GM21381 (cell line): ENCODE data around the gene CREB3L2.
"Not testable (repeated sequence)": the region's sequence is repeated elsewhere in the genome, so short reads cannot be mapped to it uniquely, and the experiment has no call there.

Source experiments
- ATAC-seq: cut with Tn5 transposase; IDR thresholded peaks from one replicate; pipeline ENCODE4 v1.9.1; 2021; ENCODE audit warnings: mild to moderate bottlenecking, moderate library complexity; ENCODE audit not compliant: unreplicated experiment

The CREB3L2 gene

DNA sequence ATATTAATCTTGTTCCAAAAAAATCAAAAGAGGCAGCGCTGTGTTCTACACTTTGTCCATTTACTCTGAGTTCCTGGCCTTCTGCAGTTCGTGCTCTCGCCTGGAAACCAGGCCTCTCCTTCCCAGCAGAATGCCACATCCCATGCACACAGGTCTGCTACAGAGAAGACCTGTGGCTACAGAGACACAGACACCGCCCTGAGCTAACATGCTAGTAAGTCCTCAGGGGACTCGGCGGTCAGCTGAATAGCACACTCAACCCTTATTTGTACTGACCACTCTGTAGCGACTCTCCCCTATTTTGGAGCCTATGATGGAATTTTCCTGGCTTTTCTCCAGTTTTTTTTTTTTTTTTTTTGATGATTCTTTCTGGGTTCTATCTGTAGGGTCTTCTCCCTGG is 12.8 kb downstream of the CREB3L2 start:
- no peak for ATAC-seq

GRCh38 chr7:137987968-137988367 is 13.9 kb downstream of the CREB3L2 start:
- peak; percentile 58 for ATAC-seq

GRCh38 chr7:137987563-137987962 is 14.3 kb downstream of the CREB3L2 start:
- ATAC-seq = no peak

DNA sequence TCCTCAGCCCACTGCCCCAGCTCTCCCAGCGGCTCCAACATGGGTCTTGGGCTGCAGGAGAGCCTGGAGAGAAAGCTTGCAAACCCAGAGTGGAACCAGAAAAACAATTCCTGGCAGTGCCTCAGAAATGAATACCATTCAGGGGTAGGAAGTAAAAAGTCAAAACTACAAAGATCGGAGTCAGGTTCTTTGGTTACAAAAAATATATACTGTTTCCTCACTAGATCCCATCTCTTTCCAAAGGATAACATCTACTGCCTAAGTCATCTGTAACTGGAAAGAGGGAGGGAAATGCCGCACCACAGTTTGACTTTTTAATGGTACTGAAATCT is 14.9 kb downstream of the CREB3L2 start:
- no peak for ATAC-seq

GRCh38 chr7:137986252-137987017 is 15.5 kb downstream of the CREB3L2 start:
- no peak for ATAC-seq

- ATAC-seq = peak; percentile 49
These were observed 16.0 kb downstream of the CREB3L2 start for GRCh38 chr7:137985897-137986251.

DNA sequence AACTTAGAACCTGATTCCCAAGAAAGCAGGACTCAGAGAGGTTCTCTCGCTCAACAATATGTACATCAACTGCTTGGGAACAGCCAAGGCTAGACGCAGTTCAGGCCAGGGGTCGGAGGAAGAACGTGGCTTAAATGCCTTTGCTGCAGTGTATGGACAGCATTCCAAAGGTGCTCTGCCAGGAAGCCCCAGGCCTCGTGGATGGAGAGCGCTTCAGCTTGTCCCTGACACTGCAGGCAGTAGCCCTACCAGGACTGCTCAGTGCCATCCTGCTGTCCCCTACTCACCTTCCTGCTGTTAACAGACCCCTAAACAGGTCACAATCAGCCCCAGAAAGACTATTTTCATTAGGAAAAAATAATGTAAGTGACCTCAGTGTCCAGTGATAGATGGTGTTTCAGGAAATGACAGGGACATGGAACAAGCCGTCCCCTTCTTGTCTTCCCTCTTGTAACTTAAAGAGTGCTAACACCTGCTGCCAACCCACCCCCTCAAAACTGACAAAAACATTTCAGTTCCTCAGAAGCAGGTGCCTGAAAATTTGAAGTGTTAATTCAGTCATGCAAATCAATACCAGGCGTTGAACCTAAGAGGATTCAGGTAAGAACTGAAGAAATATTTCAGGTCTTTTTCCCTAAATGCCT is 16.5 kb downstream of the CREB3L2 start:
- peak; percentile 53 for ATAC-seq

DNA sequence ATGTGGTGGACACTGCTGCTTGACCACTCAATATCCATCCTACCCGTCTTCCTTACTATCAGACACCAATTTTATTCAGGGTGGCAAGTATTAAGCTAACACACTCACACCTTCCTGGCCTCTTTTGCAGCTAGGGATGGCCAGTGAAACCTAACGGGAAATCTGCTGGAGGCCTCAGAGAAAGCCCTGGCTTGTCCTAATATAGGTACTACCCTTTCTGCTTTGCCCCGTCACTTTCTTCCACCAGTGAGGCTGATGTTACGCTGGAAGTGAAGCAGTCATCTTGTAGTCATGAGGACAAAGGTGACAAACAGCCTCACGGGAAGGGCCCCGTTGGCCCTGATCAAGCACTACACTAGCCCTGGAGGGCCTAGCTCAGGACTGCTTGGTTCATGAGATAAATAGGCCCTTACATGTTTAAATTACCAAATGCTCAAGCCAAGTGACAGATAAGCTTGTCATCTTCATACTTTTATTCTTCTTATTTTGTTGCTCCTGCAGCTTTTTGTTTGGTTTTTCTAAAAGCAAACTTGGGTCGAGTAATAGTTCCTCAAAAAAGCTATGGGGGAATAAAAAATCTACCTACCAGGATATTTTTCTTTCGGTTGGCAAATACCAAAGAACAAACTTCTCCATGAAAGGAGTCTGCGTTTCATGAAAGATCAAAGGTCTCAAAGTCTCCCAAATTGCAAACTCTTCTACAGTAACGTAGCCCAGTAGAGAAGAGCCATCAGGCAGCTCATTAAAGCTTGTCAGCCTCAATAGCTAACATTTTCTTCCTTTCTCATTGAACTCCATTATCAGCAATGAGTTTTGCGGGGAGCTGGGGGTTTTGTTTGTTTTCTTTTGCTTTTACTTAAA is 17.5 kb downstream of the CREB3L2 start:
- no peak for ATAC-seq

DNA sequence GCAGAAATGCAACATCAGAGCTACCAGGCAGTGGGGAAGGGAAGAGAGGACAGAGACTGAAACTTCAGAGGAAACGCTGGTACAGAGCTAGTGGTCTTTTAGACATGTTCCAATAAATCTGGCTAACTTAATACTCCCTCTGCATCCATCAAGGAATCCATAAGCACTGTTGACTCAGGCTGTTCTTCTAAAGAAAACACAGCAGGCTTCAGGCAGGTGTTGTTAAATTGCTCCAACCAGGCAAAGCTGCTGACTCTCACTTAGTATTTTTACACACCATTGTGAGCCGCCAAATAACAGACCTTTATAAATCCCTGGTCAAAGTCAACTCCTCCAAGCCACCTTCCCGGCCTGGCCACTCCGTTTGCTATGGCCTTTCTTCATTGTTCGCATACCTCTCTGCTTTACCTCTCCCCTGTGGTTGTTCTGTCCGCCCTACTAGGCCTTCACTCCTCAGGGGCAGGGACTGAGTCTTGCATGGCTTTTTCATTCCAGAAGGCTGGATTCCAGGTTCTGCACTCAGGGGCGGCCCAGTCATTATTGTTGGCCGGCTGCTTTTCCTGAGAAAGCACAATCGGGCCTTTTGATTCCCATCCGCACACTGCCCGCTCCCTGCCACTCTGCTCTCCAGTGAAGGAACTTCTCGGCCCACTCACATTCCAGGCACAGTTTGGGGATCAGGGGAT is 18.4 kb downstream of the CREB3L2 start:
- ATAC-seq = no peak

- ATAC-seq = not testable (repeated sequence)
These were observed 19.5 kb downstream of the CREB3L2 start for GRCh38 chr7:137982394-137982793.

- ATAC-seq = peak; percentile 45
These were observed 20.2 kb downstream of the CREB3L2 start for GRCh38 chr7:137981668-137982067.

GRCh38 chr7:137981175-137981574 is 20.7 kb downstream of the CREB3L2 start:
- ATAC-seq = no peak

- ATAC-seq = no peak
These were observed 21.6 kb downstream of the CREB3L2 start for GRCh38 chr7:137980308-137980707.

DNA sequence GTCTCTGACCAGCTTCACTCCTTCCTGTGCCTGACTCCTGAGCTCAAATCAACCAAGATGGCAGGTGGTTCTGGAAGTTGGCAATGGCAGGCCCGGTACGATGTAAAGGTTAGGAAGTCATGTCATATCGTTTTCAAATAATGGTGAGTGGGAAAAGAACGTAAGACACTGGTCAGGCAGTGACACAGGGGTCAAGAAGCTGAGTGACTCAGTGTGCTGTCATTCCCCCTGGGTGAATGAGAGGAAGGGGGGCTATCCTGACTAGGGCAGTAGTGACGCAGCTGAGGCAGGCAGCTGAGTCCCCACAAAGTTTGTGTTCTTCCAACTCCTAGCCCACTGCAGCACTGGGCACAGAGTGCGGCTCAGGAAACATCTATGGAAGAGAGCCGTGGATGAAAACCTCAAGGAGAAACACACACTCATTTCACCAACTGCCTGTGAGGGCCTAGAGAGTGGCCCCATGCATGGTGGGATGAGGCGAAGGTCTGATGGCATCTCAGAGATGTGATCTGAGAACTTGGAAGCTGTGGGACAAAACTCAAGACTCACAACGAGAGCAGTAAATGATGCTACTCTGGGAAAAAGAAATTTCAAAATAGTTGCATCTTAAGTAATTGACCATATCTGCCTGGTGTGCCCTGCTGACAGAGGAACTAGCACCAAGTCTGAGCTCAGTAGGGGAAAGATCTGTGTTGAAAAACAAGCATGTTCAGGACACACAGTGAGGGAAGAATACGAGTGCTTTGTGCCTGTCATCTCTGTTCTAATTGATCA is 23.2 kb downstream of the CREB3L2 start:
- no peak for ATAC-seq

DNA sequence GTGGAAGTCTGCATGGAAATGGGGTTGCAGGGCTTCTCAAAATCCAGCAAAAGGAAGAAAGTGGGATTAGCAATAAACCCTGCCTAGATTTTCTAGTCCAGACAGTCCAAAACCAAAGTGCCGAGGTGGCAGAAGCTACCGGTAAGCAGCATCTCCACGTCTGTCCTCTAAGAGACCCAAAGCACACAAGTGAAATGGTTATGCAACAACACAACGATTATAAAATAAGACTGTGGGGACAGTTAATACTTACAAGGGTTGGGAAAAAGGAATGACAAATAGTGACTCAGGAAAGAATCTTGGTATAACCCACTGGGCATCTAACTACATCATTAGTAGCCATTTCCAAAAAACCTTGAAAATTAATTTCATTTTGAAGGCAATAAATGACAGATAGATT is 24.7 kb downstream of the CREB3L2 start:
- ATAC-seq = no peak

- no peak for ATAC-seq
These were observed 25.2 kb downstream of the CREB3L2 start for GRCh38 chr7:137976696-137977095.

DNA sequence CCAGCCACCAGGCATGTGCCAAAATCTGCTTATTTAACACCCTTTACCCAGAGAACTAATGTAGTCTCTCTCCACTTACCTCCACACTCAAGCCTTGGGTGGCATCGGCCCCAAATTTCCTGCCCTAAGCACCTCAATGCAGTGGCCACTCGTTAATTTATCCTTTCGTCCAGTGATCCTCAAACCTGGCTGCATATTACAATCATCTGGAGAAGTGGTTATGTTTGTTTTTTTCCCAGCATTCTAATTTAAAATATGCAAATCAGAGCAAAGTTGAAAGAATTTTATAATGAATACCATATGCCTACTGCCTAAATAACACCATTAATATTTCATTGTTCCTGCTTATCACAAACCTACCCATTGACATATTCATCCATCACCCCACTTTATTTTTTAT is 25.7 kb downstream of the CREB3L2 start:
- ATAC-seq = no peak

- no peak for ATAC-seq
These were observed 26.1 kb downstream of the CREB3L2 start for GRCh38 chr7:137975768-137976167.

- ATAC-seq = peak; percentile 47
These were observed 26.7 kb downstream of the CREB3L2 start for GRCh38 chr7:137975221-137975620.

GRCh38 chr7:137974766-137975165 is 27.1 kb downstream of the CREB3L2 start:
- no peak for ATAC-seq
